ENCODE data around the gene GPR62.

The GPR62 gene

GRCh38 chr3:51932471-51933370, 22.5 kb upstream of the GPR62 start:
- H3K27me3 ChIP-seq (ENCODE audit: insufficient read depth, low read length, poor library complexity, severe bottlenecking): no peaks in the 10 kb centered on the region
- H3F3A ChIP-seq (ENCODE audit: low read depth): no peaks in the 10 kb centered on the region
- H3K4me2 ChIP-seq (ENCODE audit: low read depth, low read length, poor library complexity, severe bottlenecking): no peak overlapping the region
- H3K4me3 ChIP-seq (ENCODE audit: low read length, poor library complexity, severe bottlenecking): no peak overlapping the region
- H3K9me3 ChIP-seq (ENCODE audit: insufficient read depth, low read depth, low read length): no peaks in the 10 kb centered on the region
- no peak overlapping the region for H2AFZ ChIP-seq (ENCODE audit: low read length)
- H3K9me2 ChIP-seq (replicated peaks; ENCODE audit: low read depth, low read length): no peaks in the 10 kb centered on the region
- no peak overlapping the region for H3K9ac ChIP-seq (ENCODE audit: low read depth, low read length, poor library complexity, severe bottlenecking)
- H3K79me2 ChIP-seq (ENCODE audit: insufficient read depth, low read length): no peaks in the 10 kb centered on the region
- H4K20me1 ChIP-seq (ENCODE audit: insufficient read depth, low read length, poor library complexity, severe bottlenecking): no peaks in the 10 kb centered on the region
- no peaks in the 10 kb centered on the region for H3K4me1 ChIP-seq (ENCODE audit: insufficient read depth, low read length, poor library complexity, severe bottlenecking)
- H3K36me3 ChIP-seq (ENCODE audit: insufficient read depth, low read length): peaks cover 25% of the 10 kb centered on the region; the same call in 1 of the 2 replicates
- no peak for TF ChIP-seq EZH2phosphoT487 (IDR thresholded peaks at IDR 0.05; ENCODE audit: borderline replicate concordance)
- no peak for TF ChIP-seq CTCF (conservative IDR thresholded peaks at IDR 0.05; ENCODE audit: low read length)

DNA sequence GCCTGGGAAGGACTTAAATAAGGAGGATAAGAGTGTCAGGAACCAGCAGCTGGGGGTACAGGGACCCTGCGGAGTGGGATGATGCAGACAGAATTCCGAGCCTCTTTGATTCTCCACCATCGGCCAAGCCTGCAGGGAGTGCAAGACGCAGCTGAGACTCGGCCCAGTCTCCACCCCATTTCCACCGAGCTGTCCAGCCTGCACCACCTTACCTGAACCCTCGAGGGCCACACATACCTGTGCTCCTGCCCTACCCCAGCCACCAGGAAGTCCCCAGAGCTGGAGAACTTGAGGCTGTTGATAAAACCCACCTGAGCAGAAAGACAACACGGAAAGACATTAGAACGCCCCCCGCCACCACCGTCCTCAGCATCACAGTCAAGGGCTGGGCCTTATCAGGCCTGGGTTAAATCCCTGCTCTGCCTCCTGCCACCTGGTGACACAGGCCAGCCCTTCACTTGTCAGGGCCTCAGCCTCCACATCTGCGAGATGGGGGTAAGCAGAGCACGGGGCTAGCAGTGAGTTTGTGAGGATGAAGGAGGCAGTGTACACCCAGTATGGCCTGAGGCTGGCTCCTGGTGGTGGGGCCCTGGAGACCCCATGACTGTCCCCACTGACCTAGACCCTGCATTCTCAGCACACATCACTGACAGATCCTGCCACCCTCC, 21.6 kb upstream of the GPR62 start:
- H4K20me1 ChIP-seq (ENCODE audit: insufficient read depth, low read length, poor library complexity, severe bottlenecking): no peaks in the 10 kb centered on the region
- no peak for TF ChIP-seq CTCF (conservative IDR thresholded peaks at IDR 0.05; ENCODE audit: low read length)
- H2AFZ ChIP-seq (ENCODE audit: low read length): no peak overlapping the region

DNA sequence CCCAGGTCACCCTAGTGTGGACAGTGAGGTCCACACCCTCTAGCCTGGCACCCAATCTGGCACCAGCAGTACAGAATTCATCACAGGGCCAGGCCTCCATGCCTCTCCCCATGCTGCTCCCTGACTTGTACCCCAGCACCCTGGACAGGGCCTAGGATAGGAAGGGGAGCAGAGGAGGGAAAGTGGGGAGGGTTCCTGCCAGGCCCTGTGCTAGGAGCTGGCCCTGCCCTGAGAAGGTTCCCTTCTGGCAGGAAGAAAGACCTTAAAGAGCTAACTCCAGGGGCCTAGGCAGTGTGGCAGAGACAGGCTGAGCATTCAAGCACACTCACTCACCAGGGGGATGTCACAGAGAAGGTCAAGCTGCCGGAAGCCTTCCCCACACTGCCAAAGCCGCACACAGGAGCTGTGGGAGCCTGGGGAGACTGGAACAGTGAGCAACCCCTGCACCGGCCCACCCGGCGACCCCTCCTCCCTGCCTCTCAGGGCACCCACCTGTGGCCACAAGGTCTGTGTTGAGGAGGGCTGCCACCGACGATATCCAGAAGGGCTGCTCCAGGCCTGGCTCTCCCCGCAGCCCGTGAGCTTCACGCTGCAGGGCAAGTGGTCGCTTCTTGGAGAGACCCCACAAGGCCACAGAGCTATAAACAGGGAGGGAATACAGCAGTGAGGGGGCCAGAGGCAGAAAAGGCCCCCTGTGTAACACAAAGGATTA, 20.9 kb upstream of the GPR62 start:
- no peak overlapping the region for H3K4me3 ChIP-seq (ENCODE audit: low read length, poor library complexity, severe bottlenecking)
- no peaks in the 10 kb centered on the region for H3K9me3 ChIP-seq (ENCODE audit: insufficient read depth, low read depth, low read length)
- H2AFZ ChIP-seq (ENCODE audit: low read length): no peak overlapping the region
- no peaks in the 10 kb centered on the region for H3K9me2 ChIP-seq (replicated peaks; ENCODE audit: low read depth, low read length)
- TF ChIP-seq EZH2phosphoT487 (IDR thresholded peaks at IDR 0.05; ENCODE audit: borderline replicate concordance) (no peak), CTCF (conservative IDR thresholded peaks at IDR 0.05; ENCODE audit: low read length) (no peak)
- no peaks in the 10 kb centered on the region for H3F3A ChIP-seq (ENCODE audit: low read depth)
- peaks cover 28% of the 10 kb centered on the region; the same call in 1 of the 2 replicates for H3K36me3 ChIP-seq (ENCODE audit: insufficient read depth, low read length)
- no peaks in the 10 kb centered on the region for H3K27me3 ChIP-seq (ENCODE audit: insufficient read depth, low read length, poor library complexity, severe bottlenecking)
- no peak overlapping the region for H3K4me2 ChIP-seq (ENCODE audit: low read depth, low read length, poor library complexity, severe bottlenecking)
- H4K20me1 ChIP-seq (ENCODE audit: insufficient read depth, low read length, poor library complexity, severe bottlenecking): no peaks in the 10 kb centered on the region
- H3K4me1 ChIP-seq (ENCODE audit: insufficient read depth, low read length, poor library complexity, severe bottlenecking): no peaks in the 10 kb centered on the region
- no peak overlapping the region for H3K9ac ChIP-seq (ENCODE audit: low read depth, low read length, poor library complexity, severe bottlenecking)
- peaks cover 3% of the 10 kb centered on the region; the same call in 1 of the 2 replicates for H3K79me2 ChIP-seq (ENCODE audit: insufficient read depth, low read length)

More for the DNA sequence above, 21.6 kb upstream of the GPR62 start:
- no peaks in the 10 kb centered on the region for H3K4me1 ChIP-seq (ENCODE audit: insufficient read depth, low read length, poor library complexity, severe bottlenecking)
- no peaks in the 10 kb centered on the region for H3K9me2 ChIP-seq (replicated peaks; ENCODE audit: low read depth, low read length)
- H3K4me3 ChIP-seq (ENCODE audit: low read length, poor library complexity, severe bottlenecking): no peak overlapping the region
- no peaks in the 10 kb centered on the region for H3F3A ChIP-seq (ENCODE audit: low read depth)
- H3K9ac ChIP-seq (ENCODE audit: low read depth, low read length, poor library complexity, severe bottlenecking): no peak overlapping the region
- H3K36me3 ChIP-seq (ENCODE audit: insufficient read depth, low read length): peaks cover 28% of the 10 kb centered on the region; the same call in 1 of the 2 replicates
- H3K4me2 ChIP-seq (ENCODE audit: low read depth, low read length, poor library complexity, severe bottlenecking): no peak overlapping the region
- H3K79me2 ChIP-seq (ENCODE audit: insufficient read depth, low read length): no peaks in the 10 kb centered on the region
- no peaks in the 10 kb centered on the region for H3K9me3 ChIP-seq (ENCODE audit: insufficient read depth, low read depth, low read length)
- H3K27me3 ChIP-seq (ENCODE audit: insufficient read depth, low read length, poor library complexity, severe bottlenecking): no peaks in the 10 kb centered on the region

All from Loucy (cell line).